Measurements from ENCODE around the gene ZNF117.
"Not testable (repeated sequence)": the region's sequence is repeated elsewhere in the genome, so short reads cannot be mapped to it uniquely, and the experiment has no call there.

The ZNF117 gene

DNA sequence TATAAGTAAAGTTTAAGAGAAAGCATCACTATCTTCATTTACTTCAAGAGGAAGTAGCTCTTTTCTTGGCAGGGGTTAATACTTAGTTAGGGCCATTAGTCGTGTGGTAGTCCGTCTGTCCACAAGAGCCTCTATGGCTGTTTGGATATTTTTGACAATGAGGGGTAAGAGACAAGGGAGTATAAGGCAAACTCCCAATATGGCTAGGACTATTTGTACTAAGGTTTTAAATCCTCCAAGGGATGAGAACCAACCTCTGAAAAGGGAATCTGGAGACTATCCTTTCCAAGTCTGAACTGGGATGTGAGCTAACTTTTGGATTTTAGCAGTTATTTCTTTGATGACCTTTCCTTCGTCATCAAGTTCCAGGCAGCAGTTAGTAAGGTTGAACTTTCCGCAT, at the start of gene ZNF117:
Gene ZNF117 (minus strand): TSS at position 101 of the 400 bp plus-strand sequence.
- no peak within 1 kb of the TSS for H3K4me3 ChIP-seq (ENCODE audit: low read depth, low read length)
- TF ChIP-seq POLR2A (IDR thresholded peaks at IDR 0.05; ENCODE audit: extremely low read depth, insufficient read length) (no peak), MYC (IDR thresholded peaks at IDR 0.05; ENCODE audit: low read depth, low read length) (no peak)
- TF ChIP-seq, protein P1, sequence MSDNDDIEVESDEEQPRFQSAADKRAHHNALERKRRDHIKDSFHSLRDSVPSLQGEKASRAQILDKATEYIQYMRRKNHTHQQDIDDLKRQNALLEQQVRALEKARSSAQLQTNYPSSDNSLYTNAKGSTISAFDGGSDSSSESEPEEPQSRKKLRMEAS (IDR thresholded peaks at IDR 0.05; ENCODE audit: low read depth, low read length) = no peak
- TF ChIP-seq, protein P2, sequence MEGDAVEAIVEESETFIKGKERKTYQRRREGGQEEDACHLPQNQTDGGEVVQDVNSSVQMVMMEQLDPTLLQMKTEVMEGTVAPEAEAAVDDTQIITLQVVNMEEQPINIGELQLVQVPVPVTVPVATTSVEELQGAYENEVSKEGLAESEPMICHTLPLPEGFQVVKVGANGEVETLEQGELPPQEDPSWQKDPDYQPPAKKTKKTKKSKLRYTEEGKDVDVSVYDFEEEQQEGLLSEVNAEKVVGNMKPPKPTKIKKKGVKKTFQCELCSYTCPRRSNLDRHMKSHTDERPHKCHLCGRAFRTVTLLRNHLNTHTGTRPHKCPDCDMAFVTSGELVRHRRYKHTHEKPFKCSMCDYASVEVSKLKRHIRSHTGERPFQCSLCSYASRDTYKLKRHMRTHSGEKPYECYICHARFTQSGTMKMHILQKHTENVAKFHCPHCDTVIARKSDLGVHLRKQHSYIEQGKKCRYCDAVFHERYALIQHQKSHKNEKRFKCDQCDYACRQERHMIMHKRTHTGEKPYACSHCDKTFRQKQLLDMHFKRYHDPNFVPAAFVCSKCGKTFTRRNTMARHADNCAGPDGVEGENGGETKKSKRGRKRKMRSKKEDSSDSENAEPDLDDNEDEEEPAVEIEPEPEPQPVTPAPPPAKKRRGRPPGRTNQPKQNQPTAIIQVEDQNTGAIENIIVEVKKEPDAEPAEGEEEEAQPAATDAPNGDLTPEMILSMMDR (IDR thresholded peaks at IDR 0.05; ENCODE audit: low read depth, low read length) = no peak
- no peak for DNase-seq (ENCODE audit: low read depth)

DNA sequence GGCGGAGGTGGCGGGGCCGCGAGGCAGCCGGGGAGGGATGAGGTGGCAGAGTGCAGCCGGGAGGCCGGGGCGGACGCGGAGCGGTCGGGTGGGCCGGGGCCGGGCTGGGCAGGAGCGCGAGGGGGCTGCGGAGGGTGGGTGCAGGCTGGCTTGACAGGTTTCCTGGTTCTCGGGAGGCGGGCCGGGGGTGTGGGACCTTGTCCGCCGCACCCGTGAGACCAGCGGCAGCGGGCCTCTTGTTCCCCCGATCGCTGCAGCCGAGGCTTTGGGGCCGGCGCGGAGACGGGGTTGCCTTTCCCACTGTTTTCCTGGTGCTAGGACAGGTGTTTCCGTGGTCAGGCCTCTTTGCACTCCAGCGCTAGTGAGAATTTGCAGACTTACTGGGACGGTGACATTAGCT, 47.9 kb upstream of the ZNF117 start:
- peak overlapping the region; percentile 84 for H3K4me3 ChIP-seq (ENCODE audit: low read depth, low read length)
- DNase-seq (ENCODE audit: low read depth) = peak; percentile 66

DNA sequence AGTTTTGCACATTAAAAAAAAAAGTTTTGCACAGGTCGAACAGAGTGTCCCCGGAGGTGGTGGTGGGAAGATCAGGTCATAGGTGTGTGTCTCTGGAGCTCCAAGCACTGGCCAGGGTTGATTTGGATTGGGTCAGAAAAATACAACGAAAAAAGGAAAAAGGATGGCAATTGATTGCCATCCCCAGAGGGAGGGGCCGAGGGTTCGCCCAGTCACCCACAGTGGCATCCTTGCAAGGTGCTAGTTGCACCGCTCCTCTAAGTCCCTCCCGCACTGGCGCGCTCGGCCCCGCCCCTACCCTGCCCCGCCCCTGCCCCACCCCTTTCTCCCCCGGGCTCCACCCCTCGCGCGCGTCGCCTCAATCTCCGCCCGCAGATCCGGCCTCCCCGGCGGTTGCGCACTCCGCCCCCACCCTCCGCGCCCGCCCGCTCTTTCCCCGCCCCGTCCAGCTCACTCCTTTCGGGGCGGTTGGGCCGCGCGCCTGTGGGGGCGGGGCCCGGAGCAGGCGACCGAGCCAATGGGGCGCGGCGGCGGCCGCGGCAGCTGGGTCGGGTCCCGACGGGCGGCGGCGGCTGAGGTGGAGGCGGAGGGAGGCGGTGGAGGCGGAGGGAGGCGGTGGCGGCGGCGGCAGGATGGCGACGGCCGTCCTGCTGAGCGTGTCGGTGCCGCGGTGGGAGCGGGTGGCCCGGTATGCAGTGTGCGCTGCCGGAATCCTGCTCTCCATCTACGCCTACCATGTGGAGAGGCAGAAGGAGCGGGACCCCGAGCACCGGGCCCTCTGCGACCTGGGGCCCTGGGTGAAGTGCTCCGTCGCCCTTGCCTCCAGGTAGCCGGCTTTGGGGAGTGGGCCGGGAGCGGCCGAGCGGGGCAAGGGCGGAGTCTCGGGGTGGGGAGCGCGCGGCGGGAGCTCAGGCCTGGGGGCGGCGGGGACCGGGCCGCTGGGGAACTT, 47.2 kb upstream of the ZNF117 start:
- peak overlapping the region; percentile 66 for H3K4me3 ChIP-seq (ENCODE audit: low read depth, low read length)
- TF ChIP-seq MYC (IDR thresholded peaks at IDR 0.05; ENCODE audit: low read depth, low read length) (0 out of 2 replicates have a peak, but pooled peaks have one; percentile 15), POLR2A (IDR thresholded peaks at IDR 0.05; ENCODE audit: extremely low read depth, insufficient read length) (peak; percentile 46)
- TF ChIP-seq, protein P1 (IDR thresholded peaks at IDR 0.05; ENCODE audit: low read depth, low read length) = no peak
- TF ChIP-seq, protein P2 (IDR thresholded peaks at IDR 0.05; ENCODE audit: low read depth, low read length) = no peak
- DNase-seq (ENCODE audit: low read depth) = peak; percentile 98

DNA sequence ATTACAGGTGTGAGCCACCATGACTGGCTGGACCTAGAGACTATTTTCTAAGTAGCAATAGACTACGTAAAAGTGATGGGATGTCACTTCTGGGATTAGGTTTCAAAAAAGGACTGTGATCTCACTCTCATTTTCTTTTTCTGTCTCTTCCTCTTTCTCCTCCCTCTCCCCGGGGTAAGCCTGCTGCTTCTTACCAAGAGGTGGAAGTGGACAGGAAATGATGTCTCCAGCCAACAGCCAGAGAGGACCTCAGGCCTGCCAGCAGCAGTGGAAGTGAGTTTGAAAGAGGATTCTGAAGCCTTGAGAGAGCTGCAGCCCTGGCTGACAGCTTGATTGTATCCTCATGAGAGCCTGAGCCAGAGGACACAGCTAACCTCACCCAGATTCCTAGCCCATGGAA, 45.7 kb upstream of the ZNF117 start:
- not testable (repeated sequence) for H3K4me3 ChIP-seq (ENCODE audit: low read depth, low read length)
- DNase-seq (ENCODE audit: low read depth) = peak; percentile 87

DNA sequence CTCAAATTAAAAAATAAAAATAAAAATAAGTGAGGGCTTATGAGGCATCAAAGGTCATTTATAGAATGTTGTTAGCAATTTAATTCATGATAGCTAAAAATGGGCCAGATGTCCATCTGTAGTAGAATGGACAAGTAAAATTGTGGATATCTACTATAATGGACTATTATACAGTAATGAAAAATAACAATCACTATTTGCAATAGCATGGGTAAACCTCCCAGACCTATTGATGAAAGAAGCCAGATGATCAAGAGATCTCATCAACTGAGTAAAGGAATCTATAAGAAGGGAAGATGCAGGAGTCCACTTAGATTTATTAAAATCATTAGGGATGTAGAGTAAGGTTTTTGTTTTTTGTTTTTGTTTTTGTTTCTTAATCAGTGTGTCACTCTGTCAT, 44.6 kb upstream of the ZNF117 start:
- DNase-seq (ENCODE audit: low read depth); H3K4me3 ChIP-seq (ENCODE audit: low read depth, low read length): not testable (repeated sequence)

DNA sequence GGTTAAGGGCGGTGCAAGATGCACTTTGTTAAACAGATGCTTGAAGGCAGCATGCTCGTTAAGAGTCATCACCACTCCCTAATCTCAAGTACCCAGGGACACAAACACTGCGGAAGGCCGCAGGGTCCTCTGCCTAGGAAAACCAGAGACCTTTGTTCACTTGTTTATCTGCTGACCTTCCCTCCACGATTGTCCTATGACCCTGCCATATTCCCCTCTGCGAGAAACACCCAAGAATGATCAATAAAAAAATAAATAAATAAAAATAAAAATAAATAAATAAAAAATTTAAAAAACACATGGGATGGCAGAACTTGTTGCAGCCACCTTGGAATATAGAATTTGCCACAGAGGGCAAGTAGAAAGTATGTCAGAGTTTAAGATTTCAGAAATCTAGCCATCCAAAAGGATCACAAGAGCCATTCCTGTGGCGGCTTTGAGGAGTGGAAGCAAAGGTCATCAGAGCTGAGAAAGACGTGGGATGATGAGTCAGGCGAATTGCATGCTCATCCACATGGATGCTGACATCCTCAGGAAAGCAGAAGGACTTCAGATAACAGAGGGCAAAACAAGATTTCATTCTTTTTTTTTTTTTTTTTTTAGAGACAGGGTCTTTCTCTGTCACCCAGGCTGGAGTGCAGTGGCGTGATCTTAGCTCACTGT, 43.4 kb upstream of the ZNF117 start:
- not testable (repeated sequence) for DNase-seq (ENCODE audit: low read depth); H3K4me3 ChIP-seq (ENCODE audit: low read depth, low read length)

DNA sequence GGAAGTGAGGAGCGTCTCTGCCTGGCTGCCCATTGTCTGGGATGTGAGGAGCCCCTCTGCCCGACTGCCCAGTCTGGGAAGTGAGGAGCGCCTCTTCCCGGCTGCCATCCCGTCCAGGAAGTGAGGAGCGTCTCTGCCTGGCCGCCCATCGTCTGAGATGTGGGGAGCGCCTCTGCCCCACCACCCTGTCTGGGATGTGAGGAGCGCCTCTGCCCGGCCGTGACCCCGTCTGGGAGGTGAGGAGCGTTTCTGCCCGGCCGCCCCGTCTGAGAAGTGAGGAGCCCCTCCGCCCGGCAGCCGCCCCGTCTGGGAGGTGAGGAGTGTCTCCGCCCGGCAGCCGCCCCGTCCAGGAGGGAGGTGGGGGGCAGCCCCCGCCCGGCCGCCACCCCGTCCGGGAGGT, 42.6 kb upstream of the ZNF117 start:
- H3K4me3 ChIP-seq (ENCODE audit: low read depth, low read length); DNase-seq (ENCODE audit: low read depth): not testable (repeated sequence)

DNA sequence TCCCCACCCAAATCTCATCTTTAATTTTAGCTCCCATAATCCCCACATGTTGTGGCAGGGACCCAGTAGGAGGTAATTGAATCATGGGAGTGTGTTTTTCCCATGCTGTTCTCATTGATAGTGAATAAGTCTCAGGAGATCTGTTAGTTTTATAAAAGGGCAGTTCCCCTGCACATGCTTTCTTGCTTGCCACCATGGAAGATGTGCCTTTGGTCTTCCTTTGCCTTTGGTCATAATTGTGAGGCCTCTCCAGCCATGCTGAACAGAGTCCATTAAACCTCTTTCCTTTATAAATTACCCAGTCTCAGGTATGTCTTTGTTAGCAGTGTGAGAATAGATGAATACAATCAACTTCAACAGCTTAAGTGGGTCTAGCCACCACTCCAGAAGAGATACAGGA, 34.2 kb upstream of the ZNF117 start:
- DNase-seq (ENCODE audit: low read depth); H3K4me3 ChIP-seq (ENCODE audit: low read depth, low read length): not testable (repeated sequence)

DNA sequence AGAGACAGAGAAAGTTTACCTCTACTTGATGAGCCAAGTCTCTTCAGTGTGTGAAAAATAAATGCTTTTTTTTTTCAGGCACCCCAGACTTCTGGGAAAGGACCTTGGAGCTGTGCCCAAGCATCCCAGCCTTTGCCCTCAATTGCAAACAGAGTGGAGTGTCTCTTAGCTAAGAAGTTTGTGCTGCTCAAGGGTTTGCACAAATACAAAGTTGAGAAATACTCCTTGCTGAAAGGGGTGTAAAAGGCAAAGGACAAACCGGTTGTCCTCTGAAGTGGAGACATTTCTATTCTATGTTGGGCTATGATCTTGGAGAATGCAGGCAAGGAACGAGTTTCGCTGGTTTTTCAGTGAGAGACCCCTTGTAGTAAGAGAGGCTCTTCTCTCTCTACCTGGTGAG, 30.1 kb upstream of the ZNF117 start:
- DNase-seq (ENCODE audit: low read depth) = not testable (repeated sequence)

DNA sequence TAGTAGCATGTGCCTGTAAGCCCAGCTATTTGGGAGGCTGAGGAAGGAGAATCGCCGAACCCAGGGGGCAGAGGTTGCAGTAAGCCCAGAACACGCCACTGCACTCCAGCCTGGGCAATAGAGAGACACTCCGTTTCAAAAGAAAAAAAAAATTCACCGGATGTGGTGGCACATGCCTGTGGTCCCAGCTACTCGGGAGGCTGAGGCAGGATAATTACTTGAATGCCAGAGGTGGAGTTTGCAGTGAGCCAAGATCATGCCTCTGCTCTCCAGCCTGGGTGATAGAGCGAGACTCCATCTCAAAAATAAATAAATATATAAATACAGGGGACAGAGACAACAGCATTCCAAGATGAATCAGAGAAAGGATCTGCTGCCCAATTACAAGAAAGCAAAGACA, 19.0 kb upstream of the ZNF117 start:
- H3K4me3 ChIP-seq (ENCODE audit: low read depth, low read length); DNase-seq (ENCODE audit: low read depth): not testable (repeated sequence)

More for the DNA sequence above, 30.1 kb upstream of the ZNF117 start:
- H3K4me3 ChIP-seq (ENCODE audit: low read depth, low read length) = not testable (repeated sequence)

DNA sequence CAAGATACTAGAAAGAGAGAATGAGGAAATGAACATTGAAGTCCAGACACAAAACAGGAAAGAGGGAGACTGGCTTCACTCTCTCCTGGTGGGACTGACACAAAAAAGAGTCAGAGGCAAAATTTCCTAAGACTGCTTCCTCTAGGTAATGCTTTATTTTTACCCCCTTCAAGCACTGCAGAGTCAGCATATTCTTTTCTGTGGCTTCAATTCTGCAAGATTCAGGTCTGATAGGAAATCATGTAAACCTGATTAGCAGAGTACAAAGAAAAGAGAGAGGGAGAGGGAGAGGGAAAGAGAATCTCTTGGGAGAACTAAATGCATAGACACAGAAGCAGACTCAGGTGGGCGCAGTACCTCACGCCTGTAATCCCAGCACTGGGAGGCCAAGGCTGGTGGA, 18.6 kb upstream of the ZNF117 start:
- not testable (repeated sequence) for DNase-seq (ENCODE audit: low read depth); H3K4me3 ChIP-seq (ENCODE audit: low read depth, low read length)

DNA sequence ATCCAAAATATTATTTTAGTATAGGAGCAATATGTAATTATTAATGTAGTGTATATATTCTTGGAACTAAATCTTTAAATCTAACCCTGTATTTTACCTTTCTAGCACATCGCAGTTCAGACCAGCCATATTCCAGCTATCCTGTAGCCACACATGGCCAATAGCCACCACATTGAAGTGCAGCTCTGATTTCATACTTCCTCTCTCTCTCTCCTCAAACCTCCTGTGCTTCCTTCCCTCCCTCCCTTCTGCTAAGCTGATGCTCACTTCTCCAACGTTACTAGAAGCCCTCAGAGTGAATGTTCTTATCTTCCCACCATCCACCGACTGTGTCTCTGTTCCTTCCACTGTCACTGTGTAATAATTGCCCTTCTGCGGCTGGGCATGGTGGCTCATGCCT, 16.2 kb upstream of the ZNF117 start:
- H3K4me3 ChIP-seq (ENCODE audit: low read depth, low read length) = peak overlapping the region; percentile 89

More for the DNA sequence above, 16.2 kb upstream of the ZNF117 start:
- peak; percentile 64 for DNase-seq (ENCODE audit: low read depth)
